Keratinocyte (primary cell): Measurements from ENCODE around the gene UNK.

ENCODE experiments used
- CTCF ChIP-seq, 3 experiments: IDR thresholded peaks in 1 of 3; conservative IDR thresholded peaks in 1 of 3; optimal IDR thresholded peaks in 1 of 3; 2 replicates in 2 of 3; 3 replicates in 1 of 3; pipeline versions ENCODE3 to v1.5.1; 2011; ENCODE audit warnings: low read length in 3 of 3, mild to moderate bottlenecking in 3 of 3, moderate library complexity in 2 of 3, control low read depth in 1 of 3, inconsistent platforms in 1 of 3; ENCODE audit not compliant: insufficient read depth in 2 of 3; ENCODE audit errors: extremely low read depth in 1 of 3
- EZH2 ChIP-seq: IDR thresholded peaks from one replicate; pipeline ENCODE4 v1.6.1; 2012; ENCODE audit warnings: inconsistent platforms, mild to moderate bottlenecking, low read length, moderate library complexity

GRCh38 chr17:75755205-75755901 lies 29.3 kb upstream of the UNK start:
- TF ChIP-seq CTCF (optimal IDR thresholded peaks at IDR 0.05 in 1 of 3, IDR thresholded peaks at IDR 0.05 in 1 of 3, conservative IDR thresholded peaks at IDR 0.05 in 1 of 3; ENCODE audit: extremely low read depth in 1 of 3, insufficient read depth in 2 of 3, low read length in 3 of 3) (peak in 1 of 3 experiments; percentile 7), EZH2 (no peak)
